ENCODE results near the gene CGB1.

DNA sequence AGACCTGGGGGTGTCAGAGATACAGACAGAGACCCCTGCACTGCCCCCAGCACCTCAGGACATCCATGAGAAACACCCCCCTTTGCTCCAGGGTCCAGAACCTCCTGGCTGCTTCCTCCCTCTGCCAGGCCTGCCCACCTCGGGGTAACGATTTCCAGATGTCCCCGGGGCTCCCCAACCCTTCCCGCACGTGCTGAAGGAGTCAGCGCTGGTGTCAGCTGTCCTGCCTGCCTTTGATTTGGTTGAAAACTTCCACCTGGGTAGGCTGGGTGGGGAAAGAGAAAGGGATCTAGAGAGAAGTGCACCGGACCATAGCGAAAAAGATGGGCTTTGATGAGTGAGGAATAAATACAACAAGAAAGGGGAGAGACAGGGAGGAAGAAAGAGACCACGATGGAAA lies 22.4 kb upstream of the CGB1 start:
- TF ChIP-seq ZNF558 (tag by site-specific recombination; IDR thresholded peaks at IDR 0.05) (no peak), ZBTB7A (tag by site-specific recombination; IDR thresholded peaks at IDR 0.05; ENCODE audit: low read depth) (no peak)
